H9 (cell line): ENCODE results near the gene DNAJC21. TPM values are rescaled to one million over a fixed set of nuclear protein-coding genes. Genes with fewer than 3 reads are reported as not detected.

ENCODE experiments used
- DNase-seq: peaks from one replicate; pipeline ENCODE4 v3.0.0-alpha.2; 2017
- H2AFZ ChIP-seq: one replicate; pipeline ENCODE4 v1.6.1; 2013; ENCODE audit warnings: mild to moderate bottlenecking, low read length, control low read depth, moderate library complexity
- H2AK5ac ChIP-seq: 2 replicates; pipeline ENCODE4 v1.6.1; 2013; ENCODE audit warnings: low read length, control low read depth, mixed read lengths; ENCODE audit not compliant: insufficient read length
- H2BK120ac ChIP-seq: one replicate; pipeline ENCODE4 v1.6.1; 2013; ENCODE audit warnings: low read depth, mild to moderate bottlenecking, low read length, control low read depth, inconsistent platforms; ENCODE audit not compliant: poor library complexity, severe bottlenecking
- H2BK12ac ChIP-seq: 2 replicates; pipeline ENCODE4 v1.6.1; 2013; ENCODE audit warnings: low read length, control low read depth, mixed read lengths, low read depth; ENCODE audit not compliant: insufficient read length
- H2BK15ac ChIP-seq: 2 replicates; pipeline ENCODE4 v1.6.1; 2013; ENCODE audit warnings: low read depth, low read length, control low read depth
- H2BK20ac ChIP-seq: one replicate; pipeline ENCODE4 v1.6.1; 2013; ENCODE audit warnings: low read depth, mild to moderate bottlenecking, low read length, control low read depth, inconsistent platforms; ENCODE audit not compliant: poor library complexity, severe bottlenecking
- H2BK5ac ChIP-seq: 2 replicates; pipeline ENCODE4 v1.6.1; 2013; ENCODE audit warnings: low read length, control low read depth, mixed read lengths; ENCODE audit not compliant: insufficient read length
- H3K14ac ChIP-seq: 2 replicates; pipeline ENCODE4 v1.6.1; 2013; ENCODE audit warnings: low read length, control low read depth; ENCODE audit not compliant: insufficient read depth
- H3K18ac ChIP-seq: 2 replicates; pipeline ENCODE4 v1.6.1; 2013; ENCODE audit warnings: low read depth, mild to moderate bottlenecking, mixed read lengths, low read length, control low read depth; ENCODE audit not compliant: insufficient read length
- H3K23ac ChIP-seq: 2 replicates; pipeline ENCODE4 v1.6.1; 2013; ENCODE audit warnings: low read length, control low read depth, mixed read lengths, low read depth; ENCODE audit not compliant: insufficient read length
- H3K23me2 ChIP-seq: 2 replicates; pipeline ENCODE4 v1.6.1; 2013; ENCODE audit warnings: low read depth, mild to moderate bottlenecking, mixed read lengths, low read length, control low read depth; ENCODE audit not compliant: insufficient read length, poor library complexity, severe bottlenecking
- H3K27ac ChIP-seq: 2 replicates; pipeline ENCODE4 v1.5.1; 2013; ENCODE audit warnings: low read length, control low read depth, mixed read lengths, low read depth; ENCODE audit not compliant: insufficient read length
- H3K27me3 ChIP-seq: 2 replicates; pipeline ENCODE4 v1.6.1; 2013; ENCODE audit warnings: low read length, control low read depth, inconsistent platforms; ENCODE audit not compliant: insufficient read depth
- H3K4ac ChIP-seq: 2 replicates; pipeline ENCODE4 v1.6.1; 2013; ENCODE audit warnings: low read depth, mild to moderate bottlenecking, control low read depth, inconsistent platforms, low read length, moderate library complexity
- H3K4me1 ChIP-seq: 2 replicates; pipeline ENCODE4 v1.6.1; 2013; ENCODE audit warnings: low read length, control low read depth, inconsistent platforms; ENCODE audit not compliant: insufficient read depth
- H3K4me2 ChIP-seq: 2 replicates; pipeline ENCODE4 v1.6.1; 2013; ENCODE audit warnings: low read length, control low read depth, mixed read lengths; ENCODE audit not compliant: insufficient read length, insufficient read depth
- H3K56ac ChIP-seq: 2 replicates; pipeline ENCODE4 v1.6.1; 2013; ENCODE audit warnings: low read depth, mild to moderate bottlenecking, mixed read lengths, low read length, control low read depth; ENCODE audit not compliant: insufficient read length
- H3K79me1 ChIP-seq: 2 replicates; pipeline ENCODE4 v1.6.1; 2013; ENCODE audit warnings: low read depth, mild to moderate bottlenecking, moderate library complexity, low read length, control low read depth, inconsistent platforms; ENCODE audit not compliant: insufficient read depth, poor library complexity, severe bottlenecking
- H3K79me2 ChIP-seq: 2 replicates; pipeline ENCODE4 v1.6.1; 2013; ENCODE audit warnings: low read length, control low read depth, inconsistent platforms; ENCODE audit not compliant: insufficient read depth
- H3K9ac ChIP-seq: 2 replicates; pipeline ENCODE4 v1.6.1; 2013; ENCODE audit warnings: low read length, control low read depth, mixed read lengths; ENCODE audit not compliant: insufficient read length; ENCODE audit errors: extremely low read depth
- H3K9me3 ChIP-seq: one replicate; pipeline ENCODE4 v1.6.1; 2013; ENCODE audit warnings: low read depth, low read length, inconsistent platforms; ENCODE audit not compliant: control insufficient read depth
- H3T11ph ChIP-seq: one replicate; pipeline ENCODE4 v1.6.1; 2013; ENCODE audit warnings: mild to moderate bottlenecking, low read length, control low read depth, inconsistent platforms
- H4K20me1 ChIP-seq: one replicate; pipeline ENCODE4 v1.6.1; 2013; ENCODE audit not compliant: control insufficient read depth, insufficient read length, insufficient read depth
- H4K5ac ChIP-seq: 2 replicates; pipeline ENCODE4 v1.6.1; 2013; ENCODE audit warnings: low read depth, mild to moderate bottlenecking, mixed read lengths, low read length, control low read depth; ENCODE audit not compliant: insufficient read length
- H4K8ac ChIP-seq: replicated peaks from 2 replicates; pipeline ENCODE4 v1.6.1; 2013; ENCODE audit warnings: low read length, control low read depth, mixed read lengths, low read depth; ENCODE audit not compliant: insufficient read length
- H4K91ac ChIP-seq: 2 replicates; pipeline ENCODE4 v1.6.1; 2013; ENCODE audit warnings: low read depth, mild to moderate bottlenecking, moderate library complexity, mixed read lengths, low read length, control low read depth; ENCODE audit not compliant: insufficient read length
- H3K27ac Mint-ChIP-seq, 3 experiments: 2 replicates in 2 of 3; 3 replicates in 1 of 3; pipeline ENCODE4 v1.8.0; 2020 to 2021; ENCODE audit warnings: mixed read lengths in 3 of 3, mild to moderate bottlenecking in 1 of 3, moderate library complexity in 1 of 3
- H3K27me3 Mint-ChIP-seq: 2 replicates; pipeline ENCODE4 v1.8.0; 2021; ENCODE audit warnings: low read depth, mild to moderate bottlenecking, moderate library complexity, mixed read lengths
- H3K36me3 Mint-ChIP-seq, 3 experiments: 2 replicates in 2 of 3; 3 replicates in 1 of 3; pipeline ENCODE4 v1.8.0; 2020 to 2021; ENCODE audit warnings: low read depth in 3 of 3, mixed read lengths in 3 of 3; ENCODE audit not compliant: insufficient read depth in 1 of 3
- H3K4me1 Mint-ChIP-seq, 2 experiments: 2 replicates each; pipeline ENCODE4 v1.8.0; 2020; ENCODE audit warnings: mixed read lengths in 2 of 2
- H3K4me3 Mint-ChIP-seq, 2 experiments: 2 replicates in 1 of 2; 3 replicates in 1 of 2; pipeline ENCODE4 v1.8.0; 2020 to 2021; ENCODE audit warnings: mild to moderate bottlenecking in 2 of 2, mixed read lengths in 2 of 2, moderate library complexity in 1 of 2
- H3K9me3 Mint-ChIP-seq, 2 experiments: 2 replicates in 1 of 2; 3 replicates in 1 of 2; pipeline ENCODE4 v1.8.0; 2020; ENCODE audit warnings: mild to moderate bottlenecking in 2 of 2, mixed read lengths in 2 of 2, moderate library complexity in 1 of 2
- WGBS: extraction: QIAGEN DNeasy Blood & Tissue Kit; methylation state at CpG from one replicate; pipeline ENCODE4 v1.1.7; 2013; ENCODE audit warnings: missing lambda C conversion rate, low lambda C conversion rate, mixed read lengths; ENCODE audit not compliant: insufficient read length; ENCODE audit errors: extremely low coverage; 5-methylcytosine and 5-hydroxymethylcytosine counted together
- total RNA-seq: library from RNA; stranded (reverse); gene quantifications from 2 replicates; pipeline ENCODE4 v1.2.1, GENCODE V29; 2021
- TF ChIP-seq, protein P1 (sequence below): fragments of 200-600 bp; sonication (generic); conservative IDR thresholded peaks from 3 replicates; pipeline ENCODE4 v1.8.0; 2021; ENCODE audit warnings: antibody characterized with exemption, mild to moderate bottlenecking

The DNAJC21 gene
- total RNA-seq, 1 experiment from 2014 or later, result 50.4 TPM

DNA sequence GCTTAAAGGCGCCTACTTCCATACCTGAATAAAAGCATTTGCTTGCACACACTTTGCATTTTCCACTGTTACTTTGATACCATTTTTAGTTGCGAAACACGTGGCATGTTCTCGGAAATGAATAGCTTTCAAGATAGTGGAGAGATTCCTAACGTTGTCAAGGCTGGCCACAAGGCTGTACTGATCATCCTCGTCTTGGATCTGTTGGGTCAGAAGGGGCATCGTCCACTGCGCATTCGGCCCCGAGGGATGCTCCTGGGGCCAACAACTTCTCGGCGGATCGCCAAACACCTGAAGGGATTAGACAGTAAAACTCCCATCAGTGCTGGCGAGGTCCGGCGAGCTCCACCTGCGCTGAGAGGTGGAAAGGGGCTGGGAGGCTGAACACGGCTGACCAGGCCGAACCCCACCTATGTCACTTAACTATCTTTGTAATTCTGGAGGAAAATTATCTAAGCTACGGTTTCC lies 14.7 kb upstream of the DNAJC21 start:
- no peak overlapping the region for H3K18ac ChIP-seq
- Mint-ChIP-seq H3K36me3 (peaks cover 31 to 57% (median 48%) of the 10 kb centered on the region in 3 experiments; a peak in 6 of 7 replicates), H3K27me3 (no peaks in the 10 kb centered on the region), H3K4me3 (no peak overlapping the region), H3K4me1 (peaks cover 21 to 25% of the 10 kb centered on the region in 2 experiments), H3K27ac (no peak overlapping the region; a peak in 2 of 7 replicates), H3K9me3 (no peaks in the 10 kb centered on the region)
- H4K8ac ChIP-seq, result no peak overlapping the region
- H3K9me3 ChIP-seq, result no peaks in the 10 kb centered on the region
- peak overlapping the region; percentile 90 for H3K9ac ChIP-seq
- TF ChIP-seq, protein P1, sequence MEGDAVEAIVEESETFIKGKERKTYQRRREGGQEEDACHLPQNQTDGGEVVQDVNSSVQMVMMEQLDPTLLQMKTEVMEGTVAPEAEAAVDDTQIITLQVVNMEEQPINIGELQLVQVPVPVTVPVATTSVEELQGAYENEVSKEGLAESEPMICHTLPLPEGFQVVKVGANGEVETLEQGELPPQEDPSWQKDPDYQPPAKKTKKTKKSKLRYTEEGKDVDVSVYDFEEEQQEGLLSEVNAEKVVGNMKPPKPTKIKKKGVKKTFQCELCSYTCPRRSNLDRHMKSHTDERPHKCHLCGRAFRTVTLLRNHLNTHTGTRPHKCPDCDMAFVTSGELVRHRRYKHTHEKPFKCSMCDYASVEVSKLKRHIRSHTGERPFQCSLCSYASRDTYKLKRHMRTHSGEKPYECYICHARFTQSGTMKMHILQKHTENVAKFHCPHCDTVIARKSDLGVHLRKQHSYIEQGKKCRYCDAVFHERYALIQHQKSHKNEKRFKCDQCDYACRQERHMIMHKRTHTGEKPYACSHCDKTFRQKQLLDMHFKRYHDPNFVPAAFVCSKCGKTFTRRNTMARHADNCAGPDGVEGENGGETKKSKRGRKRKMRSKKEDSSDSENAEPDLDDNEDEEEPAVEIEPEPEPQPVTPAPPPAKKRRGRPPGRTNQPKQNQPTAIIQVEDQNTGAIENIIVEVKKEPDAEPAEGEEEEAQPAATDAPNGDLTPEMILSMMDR, result no peak
- H3K27ac ChIP-seq, result peak overlapping the region; percentile 2
- H3K56ac ChIP-seq, result no peak overlapping the region
- no peak overlapping the region for H2BK20ac ChIP-seq
- H2AK5ac ChIP-seq, result no peak overlapping the region
- no peak overlapping the region for H2BK5ac ChIP-seq
- H3T11ph ChIP-seq, result no peak overlapping the region
- no peak overlapping the region for H3K23ac ChIP-seq
- no peak overlapping the region; the same call in 1 of the 2 replicates for H3K14ac ChIP-seq
- peaks cover 30% of the 10 kb centered on the region for H3K79me2 ChIP-seq
- H3K4ac ChIP-seq, result no peak overlapping the region
- H2BK15ac ChIP-seq, result no peak overlapping the region
- no peaks in the 10 kb centered on the region for H4K20me1 ChIP-seq
- peak overlapping the region; percentile 6 for H2AFZ ChIP-seq
- WGBS, result no CpG with 5 or more reads among the region's 20 CpGs
- no peaks in the 10 kb centered on the region for H3K27me3 ChIP-seq
- H3K4me2 ChIP-seq, result peak overlapping the region; percentile 95
- no peaks in the 10 kb centered on the region for H3K79me1 ChIP-seq
- no peak overlapping the region for H4K91ac ChIP-seq
- peaks cover 5% of the 10 kb centered on the region for H3K23me2 ChIP-seq
- no peak overlapping the region for H2BK12ac ChIP-seq
- H4K5ac ChIP-seq, result no peak overlapping the region
- H3K4me1 ChIP-seq, result no peaks in the 10 kb centered on the region
- H2BK120ac ChIP-seq, result no peak overlapping the region
- DNase-seq, result peak; percentile 42
